ENCODE measurements around the gene LSM10.

The LSM10 gene

DNA sequence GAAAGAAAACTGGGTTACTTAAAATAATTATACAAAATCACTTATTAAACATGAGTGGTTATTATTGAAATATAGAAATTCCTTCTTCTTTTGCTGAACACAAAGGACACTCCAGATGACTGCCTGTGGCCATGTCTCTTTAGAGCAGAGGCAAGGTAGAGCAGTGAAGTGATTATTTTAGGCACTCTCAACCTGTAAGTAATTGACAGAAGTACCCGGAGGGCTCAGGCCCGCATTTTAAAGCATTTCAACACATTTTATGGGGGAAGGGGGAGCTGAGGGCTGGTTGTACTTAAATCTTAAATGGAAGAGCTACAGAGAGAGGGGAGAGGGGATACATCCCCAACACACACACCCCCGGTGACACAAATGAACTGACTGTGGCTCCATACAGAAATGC is 42.3 kb upstream of the LSM10 start:
- no peak overlapping the region for H2AFZ ChIP-seq (ENCODE audit: low read depth, low read length)
- H3K4me1 ChIP-seq (ENCODE audit: insufficient read depth, low read length), result no peaks in the 10 kb centered on the region
- H4K20me1 ChIP-seq (ENCODE audit: insufficient read depth, low read length), result no peaks in the 10 kb centered on the region
- no peaks in the 10 kb centered on the region for H3K79me2 ChIP-seq (ENCODE audit: insufficient read depth, low read length)
- H3K27me3 ChIP-seq (ENCODE audit: insufficient read depth, low read length, poor library complexity), result no peaks in the 10 kb centered on the region
- no peak overlapping the region for H3K9ac ChIP-seq (ENCODE audit: low read depth, low read length)
- DNase-seq (no peak), ATAC-seq (ENCODE audit: insufficient read depth, low read depth) (no peak)
- no peaks in the 10 kb centered on the region; the same call in 1 of the 2 replicates for H3K36me3 ChIP-seq (ENCODE audit: insufficient read depth, low read length)
- no peak overlapping the region for H3K4me3 ChIP-seq (ENCODE audit: low read depth in 1 of 2, low read length in 2 of 2)
- no peak overlapping the region for H3K27ac ChIP-seq (ENCODE audit: low read length)
- no peak overlapping the region for H3K4me2 ChIP-seq (ENCODE audit: insufficient read depth, low read length)
- H3K9me3 ChIP-seq (ENCODE audit: insufficient read depth, low read length, severe bottlenecking), result no peaks in the 10 kb centered on the region
- TF ChIP-seq EZH2 (IDR thresholded peaks at IDR 0.05; ENCODE audit: borderline replicate concordance, low read depth, low read length, severe bottlenecking), result no peak
- TF ChIP-seq, protein P1, sequence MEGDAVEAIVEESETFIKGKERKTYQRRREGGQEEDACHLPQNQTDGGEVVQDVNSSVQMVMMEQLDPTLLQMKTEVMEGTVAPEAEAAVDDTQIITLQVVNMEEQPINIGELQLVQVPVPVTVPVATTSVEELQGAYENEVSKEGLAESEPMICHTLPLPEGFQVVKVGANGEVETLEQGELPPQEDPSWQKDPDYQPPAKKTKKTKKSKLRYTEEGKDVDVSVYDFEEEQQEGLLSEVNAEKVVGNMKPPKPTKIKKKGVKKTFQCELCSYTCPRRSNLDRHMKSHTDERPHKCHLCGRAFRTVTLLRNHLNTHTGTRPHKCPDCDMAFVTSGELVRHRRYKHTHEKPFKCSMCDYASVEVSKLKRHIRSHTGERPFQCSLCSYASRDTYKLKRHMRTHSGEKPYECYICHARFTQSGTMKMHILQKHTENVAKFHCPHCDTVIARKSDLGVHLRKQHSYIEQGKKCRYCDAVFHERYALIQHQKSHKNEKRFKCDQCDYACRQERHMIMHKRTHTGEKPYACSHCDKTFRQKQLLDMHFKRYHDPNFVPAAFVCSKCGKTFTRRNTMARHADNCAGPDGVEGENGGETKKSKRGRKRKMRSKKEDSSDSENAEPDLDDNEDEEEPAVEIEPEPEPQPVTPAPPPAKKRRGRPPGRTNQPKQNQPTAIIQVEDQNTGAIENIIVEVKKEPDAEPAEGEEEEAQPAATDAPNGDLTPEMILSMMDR (IDR thresholded peaks at IDR 0.05; ENCODE audit: borderline replicate concordance, extremely low read depth, low read length, poor library complexity, severe bottlenecking), result no peak

DNA sequence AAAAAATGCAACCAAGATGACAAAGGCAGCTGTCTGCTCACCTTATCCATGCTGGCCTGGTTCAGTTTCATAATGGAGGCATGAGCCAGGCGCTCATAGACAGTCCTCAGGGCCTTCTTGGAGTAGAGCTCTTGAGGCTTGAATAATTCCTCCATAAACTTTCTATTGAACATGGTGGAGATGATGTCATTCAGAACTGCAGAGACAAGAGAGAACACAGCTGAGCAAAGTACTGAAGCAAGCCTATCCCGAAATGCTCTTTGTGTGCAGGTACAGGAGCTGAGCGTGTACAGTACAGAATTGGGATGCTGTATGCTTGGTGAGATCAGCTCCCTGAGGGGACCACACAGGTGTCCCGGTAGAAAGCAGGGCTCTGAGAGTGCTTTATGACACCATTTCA is 41.0 kb upstream of the LSM10 start:
- Histone ChIP-seq H2AFZ (ENCODE audit: low read depth, low read length) (no peak overlapping the region), H3K36me3 (ENCODE audit: insufficient read depth, low read length) (no peaks in the 10 kb centered on the region; the same call in 1 of the 2 replicates), H3K4me2 (ENCODE audit: insufficient read depth, low read length) (no peak overlapping the region), H3K27ac (ENCODE audit: low read length) (no peak overlapping the region), H3K4me1 (ENCODE audit: insufficient read depth, low read length) (no peaks in the 10 kb centered on the region), H3K9ac (ENCODE audit: low read depth, low read length) (no peak overlapping the region), H4K20me1 (ENCODE audit: insufficient read depth, low read length) (no peaks in the 10 kb centered on the region), H3K79me2 (ENCODE audit: insufficient read depth, low read length) (no peaks in the 10 kb centered on the region), H3K9me3 (ENCODE audit: insufficient read depth, low read length, severe bottlenecking) (no peaks in the 10 kb centered on the region), H3K27me3 (ENCODE audit: insufficient read depth, low read length, poor library complexity) (no peaks in the 10 kb centered on the region), H3K4me3 (ENCODE audit: low read depth in 1 of 2, low read length in 2 of 2) (no peak overlapping the region)
- TF ChIP-seq, protein P1 (IDR thresholded peaks at IDR 0.05; ENCODE audit: borderline replicate concordance, extremely low read depth, low read length, poor library complexity, severe bottlenecking), result no peak
- TF ChIP-seq EZH2 (IDR thresholded peaks at IDR 0.05; ENCODE audit: borderline replicate concordance, low read depth, low read length, severe bottlenecking), result no peak
- DNase-seq (no peak), ATAC-seq (ENCODE audit: insufficient read depth, low read depth) (no peak)

DNA sequence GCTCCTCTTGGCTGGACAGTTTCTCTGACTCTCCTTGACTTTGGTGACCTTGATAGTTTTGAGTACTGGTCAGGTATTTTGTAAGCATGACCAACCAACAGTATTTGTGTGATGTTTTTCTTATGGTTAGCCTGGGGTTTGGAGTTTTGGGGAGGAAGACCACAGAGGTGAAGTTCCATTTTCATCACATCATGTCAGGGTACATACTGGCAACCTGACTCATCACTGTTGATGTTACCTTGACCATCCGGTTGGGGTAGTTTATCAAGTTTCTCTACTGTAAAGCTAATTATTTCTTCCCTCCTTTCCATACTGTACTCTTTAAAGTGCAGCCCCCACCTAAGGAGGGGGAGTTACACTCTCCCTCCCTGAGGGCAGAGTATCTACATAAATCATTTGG is 39.1 kb upstream of the LSM10 start:
- ATAC-seq (ENCODE audit: insufficient read depth, low read depth), result no peak
- H3K27ac ChIP-seq (ENCODE audit: low read length), result no peak overlapping the region

More for the DNA sequence above, 39.1 kb upstream of the LSM10 start:
- Histone ChIP-seq H3K4me3 (ENCODE audit: low read depth in 1 of 2, low read length in 2 of 2) (no peak overlapping the region), H3K79me2 (ENCODE audit: insufficient read depth, low read length) (no peaks in the 10 kb centered on the region), H3K4me1 (ENCODE audit: insufficient read depth, low read length) (no peaks in the 10 kb centered on the region), H2AFZ (ENCODE audit: low read depth, low read length) (no peak overlapping the region), H3K9me3 (ENCODE audit: insufficient read depth, low read length, severe bottlenecking) (no peaks in the 10 kb centered on the region), H3K4me2 (ENCODE audit: insufficient read depth, low read length) (no peak overlapping the region), H3K9ac (ENCODE audit: low read depth, low read length) (no peak overlapping the region), H3K36me3 (ENCODE audit: insufficient read depth, low read length) (no peaks in the 10 kb centered on the region; the same call in 1 of the 2 replicates), H4K20me1 (ENCODE audit: insufficient read depth, low read length) (no peaks in the 10 kb centered on the region), H3K27me3 (ENCODE audit: insufficient read depth, low read length, poor library complexity) (no peaks in the 10 kb centered on the region)
- TF ChIP-seq EZH2 (IDR thresholded peaks at IDR 0.05; ENCODE audit: borderline replicate concordance, low read depth, low read length, severe bottlenecking), result no peak
- TF ChIP-seq, protein P1 (IDR thresholded peaks at IDR 0.05; ENCODE audit: borderline replicate concordance, extremely low read depth, low read length, poor library complexity, severe bottlenecking), result no peak
- DNase-seq, result no peak
